SU-DHL-6 (cell line): ENCODE data around the gene LIPE.

ENCODE experiments used
- EZH2phosphoT487 ChIP-seq: fragments of 200-600 bp; sonication (generic), shearing (Covaris generic); conservative IDR thresholded peaks from 2 replicates; pipeline ENCODE4 v1.6.1; 2018; ENCODE audit warnings: mild to moderate bottlenecking, antibody characterized with exemption, low read length, moderate library complexity, mixed read lengths
- TF ChIP-seq, protein P1 (sequence below): fragments of 200-600 bp; sonication (generic); IDR thresholded peaks from one replicate; pipeline ENCODE4 v1.5.1; 2017; ENCODE audit warnings: antibody characterized with exemption, mild to moderate bottlenecking, low read length, moderate library complexity; ENCODE audit not compliant: insufficient read depth, poor library complexity, severe bottlenecking

GRCh38 chr19:42368360-42368759, 58.8 kb downstream of the LIPE start:
- no peak for TF ChIP-seq EZH2phosphoT487
- TF ChIP-seq, protein P1, sequence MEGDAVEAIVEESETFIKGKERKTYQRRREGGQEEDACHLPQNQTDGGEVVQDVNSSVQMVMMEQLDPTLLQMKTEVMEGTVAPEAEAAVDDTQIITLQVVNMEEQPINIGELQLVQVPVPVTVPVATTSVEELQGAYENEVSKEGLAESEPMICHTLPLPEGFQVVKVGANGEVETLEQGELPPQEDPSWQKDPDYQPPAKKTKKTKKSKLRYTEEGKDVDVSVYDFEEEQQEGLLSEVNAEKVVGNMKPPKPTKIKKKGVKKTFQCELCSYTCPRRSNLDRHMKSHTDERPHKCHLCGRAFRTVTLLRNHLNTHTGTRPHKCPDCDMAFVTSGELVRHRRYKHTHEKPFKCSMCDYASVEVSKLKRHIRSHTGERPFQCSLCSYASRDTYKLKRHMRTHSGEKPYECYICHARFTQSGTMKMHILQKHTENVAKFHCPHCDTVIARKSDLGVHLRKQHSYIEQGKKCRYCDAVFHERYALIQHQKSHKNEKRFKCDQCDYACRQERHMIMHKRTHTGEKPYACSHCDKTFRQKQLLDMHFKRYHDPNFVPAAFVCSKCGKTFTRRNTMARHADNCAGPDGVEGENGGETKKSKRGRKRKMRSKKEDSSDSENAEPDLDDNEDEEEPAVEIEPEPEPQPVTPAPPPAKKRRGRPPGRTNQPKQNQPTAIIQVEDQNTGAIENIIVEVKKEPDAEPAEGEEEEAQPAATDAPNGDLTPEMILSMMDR, result no peak
